VCaP (cell line): Measurements from ENCODE around the gene PTPRN2.
A peak's percentile ranks its signal among the peaks of the same experiment; 100 is the strongest.

Experiments used
- H3K27ac ChIP-seq: fragments of 450-650 bp; 2 replicates; pipeline ENCODE4 v1.5.1; 2017
- CTCF ChIP-seq: fragments of 450-650 bp; conservative IDR thresholded peaks from 2 replicates; pipeline ENCODE4 v1.5.1; 2017; ENCODE audit warnings: mild to moderate bottlenecking, moderate library complexity

PTPRN2 gene

GRCh38 chr7:158019726-158020705 lies 567.6 kb downstream of the PTPRN2 start:
- no peak for TF ChIP-seq CTCF
- H3K27ac ChIP-seq = peak overlapping the region; percentile 73

GRCh38 chr7:158018971-158019645 lies 568.5 kb downstream of the PTPRN2 start:
- H3K27ac ChIP-seq = no peak overlapping the region
- no peak for TF ChIP-seq CTCF

- H3K27ac ChIP-seq = no peak overlapping the region
- no peak for TF ChIP-seq CTCF
Observed at GRCh38 chr7:158018098-158018762, 569.4 kb downstream of the PTPRN2 start.

GRCh38 chr7:158017111-158018097 lies 570.2 kb downstream of the PTPRN2 start:
- no peak for TF ChIP-seq CTCF
- peak overlapping the region; percentile 8; the same call in 1 of the 2 replicates for H3K27ac ChIP-seq

- no peak for TF ChIP-seq CTCF
Observed at GRCh38 chr7:158016180-158017097, 571.2 kb downstream of the PTPRN2 start.

More at GRCh38 chr7:158016180-158017097, 571.2 kb downstream of the PTPRN2 start:
- peak overlapping the region; percentile 8; the same call in 1 of the 2 replicates for H3K27ac ChIP-seq
